GM10248 (cell line): ENCODE results near the gene MBNL2.

Experiments used
- CTCF ChIA-PET: fragments of 300-600 bp; sonication (Branson Sonifier 250); formaldehyde crosslinking; extraction: SDS; loops from one replicate; lab custom pipeline; 2021; ENCODE audit warnings: antibody characterized with exemption; lab: Yijun Ruan, JAX
- POLR2A ChIA-PET: fragments of 350-650 bp; sonication (Branson Sonifier 250); formaldehyde crosslinking; extraction: SDS; loops from one replicate; lab custom pipeline; 2020; ENCODE audit warnings: antibody characterized with exemption; lab: Yijun Ruan, JAX
- DNase-seq: peaks from one replicate; pipeline ENCODE4 v3.0.0; 2012; ENCODE audit errors: extremely low spot score
- TF ChIP-seq, protein P1 (sequence below): IDR thresholded peaks from 2 replicates; pipeline ENCODE4 v1.5.1; 2012; ENCODE audit warnings: mild to moderate bottlenecking, low read depth; ENCODE audit errors: extremely low read depth, missing control alignments, control extremely low read depth

The MBNL2 gene

DNA sequence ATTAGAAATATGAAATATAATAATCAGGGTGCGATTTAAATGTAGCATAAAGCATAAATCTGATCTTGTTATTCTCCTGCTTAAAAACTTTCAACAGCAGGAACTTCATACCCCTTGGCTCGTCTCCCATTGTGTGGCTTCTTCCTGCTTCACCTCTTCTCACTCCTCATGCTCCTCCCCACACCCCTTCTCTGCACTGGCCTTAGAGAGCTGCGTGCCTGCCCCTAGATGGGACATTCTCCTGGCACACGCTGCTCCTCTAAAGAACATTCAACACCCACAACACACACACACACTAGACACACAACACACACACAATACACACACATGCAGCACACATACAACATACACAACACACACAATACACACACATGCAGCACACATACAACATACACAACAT lies 107.2 kb downstream of the MBNL2 start:
- ChIA-PET CTCF (no interaction called here), POLR2A (no interaction called here)
- no peak for DNase-seq
- TF ChIP-seq, protein P1, sequence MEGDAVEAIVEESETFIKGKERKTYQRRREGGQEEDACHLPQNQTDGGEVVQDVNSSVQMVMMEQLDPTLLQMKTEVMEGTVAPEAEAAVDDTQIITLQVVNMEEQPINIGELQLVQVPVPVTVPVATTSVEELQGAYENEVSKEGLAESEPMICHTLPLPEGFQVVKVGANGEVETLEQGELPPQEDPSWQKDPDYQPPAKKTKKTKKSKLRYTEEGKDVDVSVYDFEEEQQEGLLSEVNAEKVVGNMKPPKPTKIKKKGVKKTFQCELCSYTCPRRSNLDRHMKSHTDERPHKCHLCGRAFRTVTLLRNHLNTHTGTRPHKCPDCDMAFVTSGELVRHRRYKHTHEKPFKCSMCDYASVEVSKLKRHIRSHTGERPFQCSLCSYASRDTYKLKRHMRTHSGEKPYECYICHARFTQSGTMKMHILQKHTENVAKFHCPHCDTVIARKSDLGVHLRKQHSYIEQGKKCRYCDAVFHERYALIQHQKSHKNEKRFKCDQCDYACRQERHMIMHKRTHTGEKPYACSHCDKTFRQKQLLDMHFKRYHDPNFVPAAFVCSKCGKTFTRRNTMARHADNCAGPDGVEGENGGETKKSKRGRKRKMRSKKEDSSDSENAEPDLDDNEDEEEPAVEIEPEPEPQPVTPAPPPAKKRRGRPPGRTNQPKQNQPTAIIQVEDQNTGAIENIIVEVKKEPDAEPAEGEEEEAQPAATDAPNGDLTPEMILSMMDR: no peak

DNA sequence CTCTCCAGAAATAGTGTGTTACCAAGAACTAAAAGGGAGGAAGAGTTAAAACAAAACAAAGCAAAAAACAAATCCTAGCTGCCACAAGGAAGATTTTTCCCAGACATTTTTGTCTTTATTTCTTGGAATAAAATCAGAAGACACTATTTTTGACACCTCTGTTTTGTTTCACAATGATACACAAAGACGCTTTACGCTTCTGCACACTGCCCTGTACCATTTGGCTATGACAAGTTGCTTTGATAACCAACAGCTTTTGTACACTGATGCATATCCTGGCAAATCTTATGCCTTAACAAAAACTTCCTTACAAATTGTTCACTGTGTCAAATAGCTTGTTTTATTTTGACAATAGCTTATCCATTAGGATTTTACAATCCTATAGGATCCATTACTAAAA lies 108.3 kb downstream of the MBNL2 start:
- CTCF ChIA-PET: interaction anchor here (0.9 to 2.0 kb wide), 6 partner anchors 12 to 221 kb away, joined by 3 to 5 read pairs (median 4); no protein-coding TSS in a partner anchor
- POLR2A ChIA-PET: no interaction called here
- TF ChIP-seq, protein P1: no peak
- DNase-seq: no peak

GRCh38 chr13:97332742-97333141 lies 110.6 kb downstream of the MBNL2 start:
- no peak for DNase-seq

GRCh38 chr13:97333983-97334382 lies 111.8 kb downstream of the MBNL2 start:
- TF ChIP-seq, protein P1: no peak
- no peak for DNase-seq
- ChIA-PET CTCF (interaction anchor here (0.9 to 3.5 kb wide), 5 partner anchors 9 to 224 kb away, joined by 3 to 15 read pairs (median 3); no protein-coding TSS in a partner anchor), POLR2A (interaction anchor here (0.6 kb wide), 2 partner anchors 67 to 109 kb away, joined by 3 read pairs; no protein-coding TSS in a partner anchor)

More at GRCh38 chr13:97332742-97333141, 110.6 kb downstream of the MBNL2 start:
- CTCF ChIA-PET: interaction anchor here (1.2 to 3.5 kb wide), 4 partner anchors 10 to 223 kb away, joined by 3 to 15 read pairs (median 3); no protein-coding TSS in a partner anchor
- TF ChIP-seq, protein P1: no peak
- POLR2A ChIA-PET: no interaction called here

GRCh38 chr13:97334690-97335089 lies 112.6 kb downstream of the MBNL2 start:
- TF ChIP-seq, protein P1: no peak
- DNase-seq: no peak
- CTCF ChIA-PET: interaction anchor here (1.1 to 3.5 kb wide), 2 partner anchors 72 to 225 kb away, joined by 4 to 15 read pairs; no protein-coding TSS in a partner anchor
- POLR2A ChIA-PET: interaction anchor here (0.6 kb wide), 1 partner anchor 68 kb away, joined by 3 read pairs; no protein-coding TSS in a partner anchor

GRCh38 chr13:97335488-97336134 lies 113.5 kb downstream of the MBNL2 start:
- TF ChIP-seq, protein P1: no peak
- POLR2A ChIA-PET: no interaction called here
- DNase-seq: no peak
- CTCF ChIA-PET: interaction anchor here (1.1 to 3.5 kb wide), 2 partner anchors 73 to 226 kb away, joined by 4 to 15 read pairs; no protein-coding TSS in a partner anchor
